AG04449 (cell line): Measurements from ENCODE around the gene GRIK2.

Experiments used
- CTCF ChIA-PET: fragments of 350-600 bp; formaldehyde crosslinking; extraction: SDS; loops from one replicate; lab custom pipeline; 2021; ENCODE audit warnings: antibody characterized with exemption; lab: Yijun Ruan, JAX
- POLR2A ChIA-PET: fragments of 400-600, 350-600 bp; formaldehyde crosslinking; extraction: SDS; loops from one replicate; lab custom pipeline; 2020; ENCODE audit warnings: antibody characterized with exemption, inconsistent platforms; lab: Yijun Ruan, JAX
- DNase-seq: peaks from one replicate; pipeline ENCODE4 v3.0.0-alpha.2; 2010; ENCODE audit warnings: low read depth, low spot score
- H3K4me3 ChIP-seq: 2 replicates; pipeline ENCODE4 v1.5.1; 2011; ENCODE audit warnings: low read depth, mild to moderate bottlenecking, control low read depth, low read length
- CTCF ChIP-seq: IDR thresholded peaks from one replicate; pipeline ENCODE4 v1.5.1; 2011; ENCODE audit warnings: mild to moderate bottlenecking, moderate library complexity, low read length, control low read depth, inconsistent platforms; ENCODE audit not compliant: insufficient read depth; ENCODE audit errors: missing control alignments

The GRIK2 gene

GRCh38 chr6:102023977-102024657 is 630.6 kb downstream of the GRIK2 start:
- no peak overlapping the region for H3K4me3 ChIP-seq
- CTCF ChIA-PET: no interaction called here
- DNase-seq: no peak
- POLR2A ChIA-PET: no interaction called here
- TF ChIP-seq CTCF: no peak

GRCh38 chr6:102026649-102027048 is 633.1 kb downstream of the GRIK2 start:
- no peak overlapping the region for H3K4me3 ChIP-seq
- DNase-seq: no peak
- no peak for TF ChIP-seq CTCF
- ChIA-PET CTCF (no interaction called here), POLR2A (no interaction called here)

- CTCF ChIA-PET: no interaction called here
- POLR2A ChIA-PET: no interaction called here
- TF ChIP-seq CTCF: no peak
- no peak overlapping the region for H3K4me3 ChIP-seq
- no peak for DNase-seq
Measured at GRCh38 chr6:102028176-102028575, 634.7 kb downstream of the GRIK2 start.

- no peak for DNase-seq
- ChIA-PET CTCF (no interaction called here), POLR2A (no interaction called here)
- no peak overlapping the region for H3K4me3 ChIP-seq
- no peak for TF ChIP-seq CTCF
Measured at GRCh38 chr6:102038964-102039363, 645.5 kb downstream of the GRIK2 start.

GRCh38 chr6:102039441-102039840 is 645.9 kb downstream of the GRIK2 start:
- ChIA-PET POLR2A (no interaction called here), CTCF (no interaction called here)
- H3K4me3 ChIP-seq: no peak overlapping the region
- TF ChIP-seq CTCF: no peak
- no peak for DNase-seq

GRCh38 chr6:102051001-102051400 is 657.5 kb downstream of the GRIK2 start:
- DNase-seq: no peak
- ChIA-PET POLR2A (no interaction called here), CTCF (no interaction called here)
- H3K4me3 ChIP-seq: no peak overlapping the region
- TF ChIP-seq CTCF: no peak
